ENCODE data around the gene ZNF195. TPM values are rescaled to one million over a fixed set of nuclear protein-coding genes. Genes with fewer than 3 reads are reported as not detected.

ZNF195 gene
- total RNA-seq, result 10.1 and 14.7 TPM in 2 replicates

GRCh38 chr11:3378426-3379423 lies at the start of gene ZNF195:
ZNF195 (minus strand) TSS chr11:3379146; CDS start chr11:3379040, 106 bp downstream.

Other genes starting within 250 kb of the ZNF195 start
- 23.2 and 31.0 TPM in 2 replicates for gene OSBPL5, start 213.8 kb downstream of the ZNF195 start, total RNA-seq
- gene MRGPRG, start 160.3 kb downstream of the ZNF195 start, total RNA-seq, result not detected in 2 replicates
- gene MRGPRE, start 146.7 kb downstream of the ZNF195 start, total RNA-seq, result not detected in 2 replicates

All from mammary microvascular endothelial cell (primary cell).